Endodermal cell (in vitro differentiated cells): ENCODE data around the gene ALX4. TPM values are rescaled to one million over a fixed set of nuclear protein-coding genes. Genes with fewer than 3 reads are reported as not detected.

Experiments used
- DNase-seq: peaks from one replicate; pipeline ENCODE4 v3.0.0-alpha.2; 2017
- H3K27ac ChIP-seq: 2 replicates; pipeline ENCODE4 v1.5.1; 2013; ENCODE audit warnings: mild to moderate bottlenecking, low read depth, low read length, moderate library complexity
- H3K27me3 ChIP-seq: 2 replicates; pipeline ENCODE4 v1.6.1; 2013; ENCODE audit warnings: mild to moderate bottlenecking, low read length, moderate library complexity; ENCODE audit not compliant: insufficient read depth, control insufficient read depth, poor library complexity, severe bottlenecking
- H3K36me3 ChIP-seq: 2 replicates; pipeline ENCODE4 v1.7.0; 2013; ENCODE audit warnings: mild to moderate bottlenecking, low read length, moderate library complexity; ENCODE audit not compliant: control insufficient read depth, insufficient read depth
- H3K4me1 ChIP-seq: one replicate; pipeline ENCODE4 v1.7.0; 2013; ENCODE audit warnings: low read length; ENCODE audit not compliant: control insufficient read depth, insufficient read depth
- H3K4me3 ChIP-seq: 2 replicates; pipeline ENCODE4 v1.5.1; 2013; ENCODE audit warnings: mild to moderate bottlenecking, low read length, moderate library complexity
- H3K9ac ChIP-seq: 2 replicates; pipeline ENCODE4 v1.6.1; 2013; ENCODE audit warnings: mild to moderate bottlenecking, low read length, moderate library complexity; ENCODE audit not compliant: poor library complexity, severe bottlenecking; ENCODE audit errors: extremely low read depth
- H3K9me3 ChIP-seq: 2 replicates; pipeline ENCODE4 v1.6.1; 2013; ENCODE audit warnings: mild to moderate bottlenecking, low read length, moderate library complexity; ENCODE audit not compliant: control insufficient read depth
- H3K27ac Mint-ChIP-seq: 2 replicates; pipeline ENCODE4 v1.8.0; 2020; ENCODE audit warnings: mixed read lengths
- H3K27me3 Mint-ChIP-seq: 2 replicates; pipeline ENCODE4 v1.8.0; 2021; ENCODE audit warnings: mild to moderate bottlenecking, mixed read lengths; ENCODE audit not compliant: insufficient read depth
- H3K36me3 Mint-ChIP-seq: 2 replicates; pipeline ENCODE4 v1.8.0; 2020; ENCODE audit warnings: low read depth, mixed read lengths
- H3K4me1 Mint-ChIP-seq: 2 replicates; pipeline ENCODE4 v1.8.0; 2020; ENCODE audit warnings: mixed read lengths
- H3K4me3 Mint-ChIP-seq: 2 replicates; pipeline ENCODE4 v1.8.0; 2020; ENCODE audit warnings: mild to moderate bottlenecking, moderate library complexity, mixed read lengths
- H3K9me3 Mint-ChIP-seq: 2 replicates; pipeline ENCODE4 v1.8.0; 2020; ENCODE audit warnings: mild to moderate bottlenecking, mixed read lengths
- CTCF ChIP-seq: fragments of 200-600 bp; sonication (generic); conservative IDR thresholded peaks from 2 replicates; pipeline ENCODE4 v1.5.0; 2021; ENCODE audit warnings: antibody characterized with exemption, mild to moderate bottlenecking
- WGBS, 2 experiments: methylation state at CpG; one replicate each; pipeline versions ENCODE4 v1.1.5 to v1.1.7; 2013; ENCODE audit warnings: missing lambda C conversion rate in 2 of 2, mixed read lengths in 1 of 2; ENCODE audit not compliant: insufficient coverage in 1 of 2, insufficient read length in 1 of 2; 5-methylcytosine and 5-hydroxymethylcytosine counted together
- total RNA-seq, 2 donors: library from RNA; stranded (reverse); fragmentation: NEBNext Ultra II Directional in 1 of 2; extraction: Animal tissue kit (Norgen Biotek cat#: 25700) in 1 of 2; gene quantifications; 2 replicates in 1 of 2; 3 replicates in 1 of 2; pipeline ENCODE4 v1.2.1, GENCODE V29; 2021

The ALX4 gene
- total RNA-seq, 2 donors from 2014 or later, result not detected

GRCh38 chr11:44335919-44336318 lies 26.0 kb upstream of the ALX4 start:
- H3K27me3 ChIP-seq, result peaks cover 82% of the 10 kb centered on the region
- no peak overlapping the region for H3K4me3 Mint-ChIP-seq
- no peaks in the 10 kb centered on the region for H3K4me1 ChIP-seq
- H3K9me3 Mint-ChIP-seq, result no peaks in the 10 kb centered on the region
- H3K9ac ChIP-seq, result no peak overlapping the region
- H3K27ac ChIP-seq, result no peak overlapping the region
- no peak overlapping the region for H3K4me3 ChIP-seq
- no peak for TF ChIP-seq CTCF
- H3K36me3 ChIP-seq, result no peaks in the 10 kb centered on the region
- H3K4me1 Mint-ChIP-seq, result no peaks in the 10 kb centered on the region
- H3K27ac Mint-ChIP-seq, result no peak overlapping the region
- DNase-seq, result no peak
- H3K36me3 Mint-ChIP-seq, result no peaks in the 10 kb centered on the region
- WGBS, 2 experiments, result 20 to 38% methylated on average over 3 to 6 of the region's 6 CpGs
- no peaks in the 10 kb centered on the region for H3K9me3 ChIP-seq
- H3K27me3 Mint-ChIP-seq, result peaks cover 21% of the 10 kb centered on the region

- Histone ChIP-seq H3K4me3 (no peak overlapping the region), H3K36me3 (no peaks in the 10 kb centered on the region), H3K4me1 (no peaks in the 10 kb centered on the region), H3K27ac (no peak overlapping the region), H3K27me3 (peaks cover 88% of the 10 kb centered on the region), H3K9ac (no peak overlapping the region), H3K9me3 (no peaks in the 10 kb centered on the region)
- Mint-ChIP-seq H3K36me3 (no peaks in the 10 kb centered on the region), H3K9me3 (no peaks in the 10 kb centered on the region), H3K27me3 (peaks cover 26% of the 10 kb centered on the region), H3K4me3 (no peak overlapping the region), H3K4me1 (no peaks in the 10 kb centered on the region), H3K27ac (no peak overlapping the region)
- no peak for TF ChIP-seq CTCF
- no peak for DNase-seq
- 0 to 9% methylated on average over 5 to 10 of the region's 12 CpGs for WGBS, 2 experiments
Observed at GRCh38 chr11:44335052-44335760, 25.3 kb upstream of the ALX4 start.

GRCh38 chr11:44334356-44335004 lies 24.5 kb upstream of the ALX4 start:
- Histone ChIP-seq H3K27ac (no peak overlapping the region), H3K4me1 (no peaks in the 10 kb centered on the region), H3K36me3 (no peaks in the 10 kb centered on the region), H3K4me3 (no peak overlapping the region), H3K9ac (no peak overlapping the region), H3K27me3 (peaks cover 93% of the 10 kb centered on the region), H3K9me3 (no peaks in the 10 kb centered on the region)
- WGBS, 2 experiments, result 26 to 41% methylated on average over 5 to 7 of the region's 7 CpGs
- H3K36me3 Mint-ChIP-seq, result no peaks in the 10 kb centered on the region
- no peak for TF ChIP-seq CTCF
- no peak overlapping the region for H3K4me3 Mint-ChIP-seq
- H3K9me3 Mint-ChIP-seq, result no peaks in the 10 kb centered on the region
- H3K27ac Mint-ChIP-seq, result no peak overlapping the region
- no peaks in the 10 kb centered on the region for H3K4me1 Mint-ChIP-seq
- no peak for DNase-seq
- H3K27me3 Mint-ChIP-seq, result peaks cover 30% of the 10 kb centered on the region
